SK-N-SH treated with all-trans-retinoic acid at 6 μM for 48 hours (cell line): ENCODE results near the gene OR13J1.
"Not testable (repeated sequence)": the region's sequence is repeated elsewhere in the genome, so short reads cannot be mapped to it uniquely, and the experiment has no call there.

Experiments
- ATAC-seq: fragments of 200-7000 bp; cut with Tn5 transposase; 3 replicates; pipeline ENCODE4 v1.9.1; 2020; ENCODE audit warnings: mild to moderate bottlenecking, moderate library complexity
- ARNTL ChIP-seq: fragments of 450-650 bp; formaldehyde crosslinking; IDR thresholded peaks from 2 replicates; pipeline ENCODE4 v1.5.0; 2020; ENCODE audit warnings: low read depth, mild to moderate bottlenecking, moderate library complexity, borderline replicate concordance
- BACH2 ChIP-seq: fragments of 250-450 bp; sonication (Bioruptor Pico); IDR thresholded peaks from 2 replicates; pipeline ENCODE4 v1.9.0; 2021; ENCODE audit warnings: mild to moderate bottlenecking, borderline replicate concordance
- CREB5 ChIP-seq: fragments of 250-450 bp; sonication (Bioruptor Pico); IDR thresholded peaks from 2 replicates; pipeline ENCODE4 v1.5.1; 2020; ENCODE audit warnings: low read depth, mild to moderate bottlenecking, moderate library complexity
- CSDC2 ChIP-seq: fragments of 250-450 bp; sonication (Bioruptor Pico); IDR thresholded peaks from 2 replicates; pipeline ENCODE4 v1.5.0; 2020; ENCODE audit warnings: mild to moderate bottlenecking, moderate library complexity
- CSRNP3 ChIP-seq: fragments of 250-450 bp; sonication (Bioruptor Pico); IDR thresholded peaks from 2 replicates; pipeline ENCODE4 v1.5.1; 2021; ENCODE audit warnings: mild to moderate bottlenecking, moderate library complexity
- GLIS3 ChIP-seq: fragments of 250-450 bp; sonication (Bioruptor Pico); IDR thresholded peaks from 2 replicates; pipeline ENCODE4 v1.5.0; 2020; ENCODE audit warnings: mild to moderate bottlenecking, moderate library complexity
- OSR1 ChIP-seq: fragments of 250-450 bp; sonication (Bioruptor Pico); IDR thresholded peaks from 2 replicates; pipeline ENCODE4 v1.8.0; 2022; ENCODE audit warnings: moderate library complexity, mild to moderate bottlenecking, inconsistent platforms
- PATZ1 ChIP-seq: fragments of 250-450 bp; sonication (Bioruptor Pico); IDR thresholded peaks from 2 replicates; pipeline ENCODE4 v1.8.0; 2020; ENCODE audit warnings: mild to moderate bottlenecking, moderate library complexity, borderline replicate concordance
- POU6F1 ChIP-seq: fragments of 250-450 bp; sonication (Bioruptor Pico); IDR thresholded peaks from 2 replicates; pipeline ENCODE4 v1.8.0; 2021; ENCODE audit warnings: low read depth, mild to moderate bottlenecking, moderate library complexity, borderline replicate concordance
- PPARA ChIP-seq: fragments of 250-450 bp; sonication (Bioruptor Pico); IDR thresholded peaks from 2 replicates; pipeline ENCODE4 v1.5.0; 2020; ENCODE audit warnings: mild to moderate bottlenecking, borderline replicate concordance
- RARB ChIP-seq: fragments of 250-450 bp; sonication (Bioruptor Pico); IDR thresholded peaks from 2 replicates; pipeline ENCODE4 v1.8.0; 2021; ENCODE audit warnings: mild to moderate bottlenecking, moderate library complexity
- SNAI2 ChIP-seq: fragments of 250-450 bp; sonication (Bioruptor Pico); IDR thresholded peaks from 2 replicates; pipeline ENCODE4 v1.5.0; 2020; ENCODE audit warnings: mild to moderate bottlenecking, moderate library complexity
- TCF4 ChIP-seq: fragments of 250-450 bp; sonication (Bioruptor Pico); IDR thresholded peaks from 2 replicates; pipeline ENCODE4 v1.8.0; 2021; ENCODE audit warnings: mild to moderate bottlenecking, moderate library complexity, borderline replicate concordance
- TOX ChIP-seq: fragments of 250-450 bp; sonication (Bioruptor Pico); IDR thresholded peaks from 2 replicates; pipeline ENCODE4 v1.8.0; 2021; ENCODE audit warnings: mild to moderate bottlenecking, moderate library complexity, borderline replicate concordance
- ZFP3 ChIP-seq: fragments of 250-450 bp; sonication (Bioruptor Pico); IDR thresholded peaks from 2 replicates; pipeline ENCODE4 v1.5.0; 2020; ENCODE audit warnings: mild to moderate bottlenecking, moderate library complexity
- ZNF565 ChIP-seq: fragments of 450-650 bp; formaldehyde crosslinking; conservative IDR thresholded peaks from 2 replicates; pipeline ENCODE4 v1.5.0; 2020; ENCODE audit warnings: low read depth, mild to moderate bottlenecking, moderate library complexity
- ZNF70 ChIP-seq: fragments of 450-650 bp; formaldehyde crosslinking; IDR thresholded peaks from 2 replicates; pipeline ENCODE4 v1.5.0; 2020; ENCODE audit warnings: mild to moderate bottlenecking, moderate library complexity
- ZNF8 ChIP-seq: fragments of 450-650 bp; formaldehyde crosslinking; IDR thresholded peaks from 2 replicates; pipeline ENCODE4 v1.5.0; 2020; ENCODE audit warnings: mild to moderate bottlenecking, moderate library complexity

OR13J1 gene

GRCh38 chr9:35914301-35914807 lies 44.2 kb upstream of the OR13J1 start (continued):
- TF ChIP-seq CREB5 (CRISPR knock-in tag) (no peak), CSDC2 (CRISPR knock-in tag) (no peak), OSR1 (no peak), TOX (CRISPR knock-in tag) (no peak), RARB (CRISPR knock-in tag) (no peak)
- TF ChIP-seq, all 23 proteins: peak for 0

GRCh38 chr9:35913429-35913828 lies 43.2 kb upstream of the OR13J1 start:
- ATAC-seq, result not testable (repeated sequence)

GRCh38 chr9:35912791-35913400 lies 42.7 kb upstream of the OR13J1 start:
- no peak for TF ChIP-seq BACH2
- TF ChIP-seq ZNF8 (CRISPR knock-in tag), result no peak
- no peak for TF ChIP-seq TOX (CRISPR knock-in tag)
- TF ChIP-seq POU6F1 (CRISPR knock-in tag), result no peak
- TF ChIP-seq TCF4 (CRISPR knock-in tag), result no peak
- ATAC-seq, result no peak

- TF ChIP-seq ZFP3 (CRISPR knock-in tag) (no peak), SNAI2 (CRISPR knock-in tag) (no peak), OSR1 (no peak), TCF4 (CRISPR knock-in tag) (no peak), PPARA (no peak), POU6F1 (CRISPR knock-in tag) (no peak), RARB (CRISPR knock-in tag) (no peak), ZNF70 (CRISPR knock-in tag) (no peak), CSRNP3 (no peak), GLIS3 (CRISPR knock-in tag) (no peak), PATZ1 (CRISPR knock-in tag) (no peak), ZNF8 (CRISPR knock-in tag) (no peak), ZNF565 (CRISPR knock-in tag) (no peak)
- no peak for ATAC-seq
These were observed 41.5 kb upstream of the OR13J1 start for GRCh38 chr9:35911690-35912089.

GRCh38 chr9:35910613-35911359 lies 40.6 kb upstream of the OR13J1 start:
- peak; percentile 9; the same call in 1 of the 3 replicates for ATAC-seq
- TF ChIP-seq CSDC2 (CRISPR knock-in tag) (no peak), BACH2 (no peak), ARNTL (CRISPR knock-in tag) (no peak), ZNF565 (CRISPR knock-in tag) (no peak), CSRNP3 (no peak)
